Cardiac muscle cell (in vitro differentiated cells and primary cell): Measurements from ENCODE around the gene RSPRY1. TPM values are rescaled to one million over a fixed set of nuclear protein-coding genes. Genes with fewer than 3 reads are reported as not detected.

Experiments used
- DNase-seq, 2 donors: peaks; one replicate each; pipeline versions ENCODE4 v3.0.0 to v3.0.0-alpha.2; 2010 to 2017; ENCODE audit warnings: low read depth in 1 of 2, low spot score in 1 of 2
- H3K27ac ChIP-seq: fragments of 200-600 bp; sonication (generic); 2 replicates; pipeline ENCODE4 v1.5.1; 2016
- H3K27me3 ChIP-seq: fragments of 200-600 bp; sonication (generic); 2 replicates; pipeline ENCODE4 v1.6.0; 2016; ENCODE audit warnings: control low read depth
- H3K36me3 ChIP-seq: fragments of 200-600 bp; sonication (generic); 2 replicates; pipeline ENCODE4 v1.5.1; 2016; ENCODE audit warnings: control low read depth
- H3K4me1 ChIP-seq: fragments of 200-600 bp; sonication (generic); 2 replicates; pipeline ENCODE4 v1.8.1; 2017; ENCODE audit warnings: low read depth, mild to moderate bottlenecking, mixed run types
- H3K4me3 ChIP-seq: fragments of 200-600 bp; sonication (generic); 2 replicates; pipeline ENCODE4 v1.5.1; 2016; ENCODE audit warnings: mild to moderate bottlenecking
- H3K9me3 ChIP-seq: fragments of 200-600 bp; sonication (generic); 2 replicates; pipeline ENCODE4 v1.5.1; 2017; ENCODE audit warnings: low read depth, mild to moderate bottlenecking, control low read depth
- CTCF ChIP-seq: IDR thresholded peaks from 2 replicates; pipeline ENCODE4 v1.5.1; 2012; ENCODE audit warnings: low read depth, mild to moderate bottlenecking, low read length
- polyA plus RNA-seq: library from polyadenylated mRNA; unstranded; fragments of >200 nt; fragmentation: Nextera tagmentation; extraction: Ambion mirVana; gene quantifications from 2 replicates; pipeline ENCODE4 v1.2.1, GENCODE V29; 2016
- total RNA-seq: library from RNA; depleted of rRNA; stranded (reverse); fragments of >200 nt; gene quantifications from 2 replicates; pipeline ENCODE4 v1.2.3, GENCODE V29; 2016

The RSPRY1 gene
- total and polyA plus RNA-seq, 2 experiments from 2014 or later = 30.3 to 33.2 TPM

DNA sequence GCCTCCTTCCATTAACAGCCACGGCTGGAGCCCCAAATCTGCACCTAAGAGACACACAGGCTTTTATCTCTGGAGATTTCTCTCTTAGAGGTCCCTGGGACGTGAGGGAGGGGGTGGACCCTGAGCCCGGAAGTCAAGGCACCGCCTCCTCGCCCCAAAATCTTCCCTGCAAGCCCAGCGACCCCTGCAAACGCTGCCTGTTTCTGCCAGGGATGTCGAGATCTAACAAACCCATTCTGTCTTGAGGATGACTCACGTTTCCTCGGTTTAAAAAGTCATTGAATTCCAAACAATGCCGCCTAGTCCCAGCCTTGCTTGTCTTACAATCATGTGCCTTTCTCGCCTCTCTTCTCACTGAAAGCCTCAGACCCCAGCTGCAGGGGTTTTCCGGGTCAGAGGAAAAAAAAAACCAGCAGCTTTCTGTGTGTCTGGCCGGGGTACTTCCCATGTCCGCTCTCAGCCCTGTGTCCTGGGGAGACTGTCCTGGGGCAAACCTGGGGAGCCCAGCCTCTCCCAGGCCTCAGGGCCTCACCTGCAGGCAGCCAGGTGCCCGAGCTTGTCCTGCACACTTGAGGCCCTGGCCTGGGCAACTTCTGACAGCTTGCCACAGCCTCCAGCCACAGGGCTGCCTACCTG is 74.3 kb downstream of the RSPRY1 start:
- Histone ChIP-seq H3K4me1 (no peaks in the 10 kb centered on the region), H3K36me3 (no peaks in the 10 kb centered on the region), H3K4me3 (no peak overlapping the region), H3K27me3 (no peaks in the 10 kb centered on the region), H3K9me3 (no peaks in the 10 kb centered on the region), H3K27ac (no peak overlapping the region)
- peak in 1 of 2 donors; percentile 77 for DNase-seq
- no peak for TF ChIP-seq CTCF

DNA sequence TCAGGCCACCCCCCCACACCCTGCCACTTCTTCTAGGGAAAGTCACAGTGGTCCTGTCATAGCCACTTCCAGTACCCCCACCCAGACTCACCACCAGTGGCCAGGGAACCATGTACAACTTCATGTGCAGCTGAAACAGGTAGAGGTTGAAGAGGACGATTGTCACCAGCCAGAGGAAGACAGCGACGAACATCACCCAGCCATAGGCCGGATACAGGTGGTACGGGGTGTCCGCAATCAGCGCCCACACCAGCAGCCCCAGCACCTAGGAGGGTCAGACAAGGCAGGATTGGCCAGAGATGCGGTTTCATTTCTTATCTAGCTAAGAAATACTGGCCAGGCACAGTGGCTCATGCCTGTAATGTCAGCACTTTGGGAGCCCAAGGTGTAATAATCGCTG is 75.7 kb downstream of the RSPRY1 start:
- peaks cover 7% of the 10 kb centered on the region for H3K4me1 ChIP-seq
- no peak overlapping the region for H3K27ac ChIP-seq
- no peaks in the 10 kb centered on the region for H3K27me3 ChIP-seq
- no peak for DNase-seq
- H3K9me3 ChIP-seq = no peaks in the 10 kb centered on the region
- no peak overlapping the region for H3K4me3 ChIP-seq
- no peaks in the 10 kb centered on the region for H3K36me3 ChIP-seq
- no peak for TF ChIP-seq CTCF

GRCh38 chr16:57262841-57263540 is 76.9 kb downstream of the RSPRY1 start:
- no peaks in the 10 kb centered on the region for H3K9me3 ChIP-seq
- peak overlapping the region; percentile 20 for H3K27ac ChIP-seq
- TF ChIP-seq CTCF = no peak
- no peak overlapping the region for H3K4me3 ChIP-seq
- no peak for DNase-seq
- H3K4me1 ChIP-seq = peaks cover 17% of the 10 kb centered on the region
- H3K36me3 ChIP-seq = no peaks in the 10 kb centered on the region
- H3K27me3 ChIP-seq = no peaks in the 10 kb centered on the region

GRCh38 chr16:57263541-57264351 is 77.6 kb downstream of the RSPRY1 start:
- Histone ChIP-seq H3K27ac (peak overlapping the region; percentile 20), H3K4me3 (no peak overlapping the region), H3K36me3 (no peaks in the 10 kb centered on the region), H3K4me1 (peaks cover 23% of the 10 kb centered on the region), H3K27me3 (no peaks in the 10 kb centered on the region), H3K9me3 (no peaks in the 10 kb centered on the region)
- TF ChIP-seq CTCF = no peak
- DNase-seq = no peak

DNA sequence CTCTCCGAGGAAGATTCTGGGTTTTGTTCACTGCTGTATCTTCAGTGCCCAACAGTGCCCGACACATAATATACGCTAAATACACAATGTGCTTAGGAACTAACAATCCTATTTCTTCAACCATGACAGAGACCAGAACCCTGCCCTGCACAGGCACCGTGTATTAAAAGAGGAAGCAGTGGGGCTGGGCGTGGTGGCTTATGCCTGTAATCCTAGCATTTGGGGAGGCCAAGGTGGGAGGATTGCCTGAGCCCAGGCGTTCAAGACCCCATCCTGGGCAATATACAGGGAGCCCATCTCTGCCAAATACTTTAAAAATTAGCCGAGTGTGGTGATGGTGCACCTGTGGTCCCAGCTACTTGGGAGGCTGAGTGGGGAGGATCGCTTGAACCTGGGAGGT is 78.3 kb downstream of the RSPRY1 start:
- peaks cover 28% of the 10 kb centered on the region for H3K4me1 ChIP-seq
- no peaks in the 10 kb centered on the region for H3K9me3 ChIP-seq
- H3K36me3 ChIP-seq = no peaks in the 10 kb centered on the region
- DNase-seq = no peak
- no peak overlapping the region for H3K4me3 ChIP-seq
- no peak overlapping the region for H3K27ac ChIP-seq
- H3K27me3 ChIP-seq = no peaks in the 10 kb centered on the region
- no peak for TF ChIP-seq CTCF
